Hepatocyte (in vitro differentiated cells): Measurements from ENCODE around the gene GLI3. TPM values are rescaled to one million over a fixed set of nuclear protein-coding genes. Genes with fewer than 3 reads are reported as not detected.

Experiments used
- DNase-seq: peaks from one replicate; pipeline ENCODE4 v3.0.0-alpha.2; 2016; ENCODE audit warnings: low spot score
- H2AFZ ChIP-seq: fragments of 200-600 bp; sonication (generic); 2 replicates; pipeline ENCODE4 v1.6.0; 2016; ENCODE audit warnings: antibody characterized with exemption, mild to moderate bottlenecking
- H3K27ac ChIP-seq: fragments of 200-600 bp; sonication (generic); 2 replicates; pipeline ENCODE4 v1.5.1; 2016; ENCODE audit warnings: mild to moderate bottlenecking
- H3K27me3 ChIP-seq: fragments of 200-600 bp; sonication (generic); 2 replicates; pipeline ENCODE4 v1.6.1; 2016
- H3K36me3 ChIP-seq: fragments of 200-600 bp; sonication (generic); replicated peaks from 2 replicates; pipeline ENCODE4 v1.5.1; 2016; ENCODE audit warnings: low read depth; ENCODE audit not compliant: insufficient read depth
- H3K4me1 ChIP-seq: fragments of 200-600 bp; sonication (generic); 2 replicates; pipeline ENCODE4 v1.5.1; 2016; ENCODE audit warnings: mild to moderate bottlenecking, moderate library complexity; ENCODE audit not compliant: insufficient read depth
- H3K4me2 ChIP-seq: fragments of 200-600 bp; sonication (generic); 2 replicates; pipeline ENCODE4 v1.6.0; 2016
- H3K4me3 ChIP-seq: fragments of 200-600 bp; sonication (generic); 2 replicates; pipeline ENCODE4 v1.5.1; 2016; ENCODE audit warnings: mild to moderate bottlenecking
- H3K79me2 ChIP-seq: fragments of 200-600 bp; sonication (generic); 2 replicates; pipeline ENCODE4 v1.6.0; 2017; ENCODE audit warnings: mild to moderate bottlenecking
- H3K9me2 ChIP-seq: fragments of 200-600 bp; sonication (generic); replicated peaks from 2 replicates; pipeline ENCODE4 v1.6.0; 2017; ENCODE audit warnings: mild to moderate bottlenecking; ENCODE audit not compliant: insufficient read depth
- H3K9me3 ChIP-seq: fragments of 200-600 bp; sonication (generic); 2 replicates; pipeline ENCODE4 v1.5.1; 2016; ENCODE audit warnings: low read depth, mild to moderate bottlenecking
- H4K20me1 ChIP-seq: fragments of 200-600 bp; sonication (generic); 2 replicates; pipeline ENCODE4 v1.6.0; 2016; ENCODE audit warnings: mild to moderate bottlenecking; ENCODE audit not compliant: insufficient read depth, poor library complexity, severe bottlenecking
- EZH2 ChIP-seq: fragments of 200-600 bp; sonication (generic); IDR thresholded peaks from 2 replicates; pipeline ENCODE4 v1.6.1; 2016; ENCODE audit warnings: antibody characterized with exemption, mild to moderate bottlenecking, borderline replicate concordance
- EZH2phosphoT487 ChIP-seq: fragments of 200-600 bp; sonication (generic); IDR thresholded peaks from one replicate; pipeline ENCODE4 v1.6.1; 2018; ENCODE audit warnings: antibody characterized with exemption, mild to moderate bottlenecking, low read depth, moderate library complexity; ENCODE audit not compliant: unreplicated experiment, severe bottlenecking
- WGBS: methylation state at CpG from one replicate; pipeline ENCODE4 v1.1.6; 2016; ENCODE audit warnings: low lambda C conversion rate; ENCODE audit errors: missing lambda C conversion rate; 5-methylcytosine and 5-hydroxymethylcytosine counted together
- polyA plus RNA-seq: library from polyadenylated mRNA; unstranded; fragments of >200 nt; fragmentation: Nextera tagmentation; extraction: Ambion mirVana; gene quantifications from 2 replicates; pipeline ENCODE4 v1.2.1, GENCODE V29; 2016
- total RNA-seq: library from RNA; depleted of rRNA; stranded (reverse); fragments of >200 nt; gene quantifications from 2 replicates; pipeline ENCODE4 v1.2.3, GENCODE V29; 2014
- TF ChIP-seq, protein P1 (sequence below): fragments of 200-600 bp; sonication (generic); IDR thresholded peaks from 2 replicates; pipeline ENCODE4 v1.5.1; 2016; ENCODE audit warnings: antibody characterized with exemption, mild to moderate bottlenecking; ENCODE audit not compliant: poor library complexity

Gene GLI3
- total and polyA plus RNA-seq, 2 experiments from 2014 or later, result 5.5 to 20.0 TPM

DNA sequence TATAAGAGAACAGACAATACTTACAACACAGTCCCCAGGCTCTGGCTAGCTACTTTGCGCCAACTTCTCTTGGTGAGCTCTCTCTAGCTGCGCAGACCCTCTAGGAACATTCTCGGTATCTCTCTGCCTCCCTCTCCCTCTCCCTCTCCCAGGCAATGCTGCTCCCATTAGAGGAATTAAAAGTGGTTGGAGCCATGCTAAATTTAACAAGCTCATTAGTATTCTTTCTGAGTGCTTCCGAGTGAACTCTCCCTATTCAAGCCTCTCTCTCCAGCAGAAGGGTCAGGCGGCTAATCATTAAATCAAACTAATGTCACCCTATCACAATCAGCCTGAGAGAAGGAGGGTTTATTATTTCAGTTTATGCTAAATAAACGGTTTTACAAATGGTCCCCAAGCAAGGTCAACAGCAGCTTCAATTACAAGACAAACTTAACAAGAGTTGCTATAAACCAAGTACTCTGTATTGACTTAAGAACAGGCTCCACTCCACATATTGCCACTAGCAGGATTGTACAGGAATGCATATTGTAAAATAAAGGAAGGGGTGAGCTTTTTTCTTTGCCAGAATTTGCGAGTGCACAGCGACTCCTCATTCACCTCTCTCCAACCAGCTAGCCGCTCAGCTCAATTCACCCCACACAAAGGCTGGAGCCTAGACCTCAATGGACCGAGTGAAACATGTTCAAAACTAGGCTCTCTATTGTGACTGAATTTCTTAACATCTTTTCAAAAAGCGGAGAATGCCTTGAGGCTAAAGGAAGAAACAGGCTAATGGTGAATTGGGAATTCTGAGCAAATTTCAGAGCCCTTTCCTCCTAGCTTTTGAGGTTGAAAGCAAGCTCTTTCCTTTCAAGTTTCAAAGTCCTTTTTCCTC, 84.4 kb downstream of the GLI3 start:
- WGBS, result 35% methylated on average over 11 of the region's 11 CpGs
- H3K4me2 ChIP-seq, result peak overlapping the region; percentile 54
- no peaks in the 10 kb centered on the region for H4K20me1 ChIP-seq
- H3K4me1 ChIP-seq, result peaks cover 47% of the 10 kb centered on the region
- no peaks in the 10 kb centered on the region for H3K27me3 ChIP-seq
- DNase-seq, result no peak
- H3K79me2 ChIP-seq, result peaks cover 18% of the 10 kb centered on the region
- no peaks in the 10 kb centered on the region for H3K9me2 ChIP-seq
- TF ChIP-seq, protein P1, sequence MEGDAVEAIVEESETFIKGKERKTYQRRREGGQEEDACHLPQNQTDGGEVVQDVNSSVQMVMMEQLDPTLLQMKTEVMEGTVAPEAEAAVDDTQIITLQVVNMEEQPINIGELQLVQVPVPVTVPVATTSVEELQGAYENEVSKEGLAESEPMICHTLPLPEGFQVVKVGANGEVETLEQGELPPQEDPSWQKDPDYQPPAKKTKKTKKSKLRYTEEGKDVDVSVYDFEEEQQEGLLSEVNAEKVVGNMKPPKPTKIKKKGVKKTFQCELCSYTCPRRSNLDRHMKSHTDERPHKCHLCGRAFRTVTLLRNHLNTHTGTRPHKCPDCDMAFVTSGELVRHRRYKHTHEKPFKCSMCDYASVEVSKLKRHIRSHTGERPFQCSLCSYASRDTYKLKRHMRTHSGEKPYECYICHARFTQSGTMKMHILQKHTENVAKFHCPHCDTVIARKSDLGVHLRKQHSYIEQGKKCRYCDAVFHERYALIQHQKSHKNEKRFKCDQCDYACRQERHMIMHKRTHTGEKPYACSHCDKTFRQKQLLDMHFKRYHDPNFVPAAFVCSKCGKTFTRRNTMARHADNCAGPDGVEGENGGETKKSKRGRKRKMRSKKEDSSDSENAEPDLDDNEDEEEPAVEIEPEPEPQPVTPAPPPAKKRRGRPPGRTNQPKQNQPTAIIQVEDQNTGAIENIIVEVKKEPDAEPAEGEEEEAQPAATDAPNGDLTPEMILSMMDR, result no peak
- no peak for TF ChIP-seq EZH2
- no peak for TF ChIP-seq EZH2phosphoT487
- no peak overlapping the region for H2AFZ ChIP-seq
- H3K36me3 ChIP-seq, result no peaks in the 10 kb centered on the region
- H3K9me3 ChIP-seq, result no peaks in the 10 kb centered on the region
- peak overlapping the region; percentile 47 for H3K27ac ChIP-seq
- no peak overlapping the region for H3K4me3 ChIP-seq

DNA sequence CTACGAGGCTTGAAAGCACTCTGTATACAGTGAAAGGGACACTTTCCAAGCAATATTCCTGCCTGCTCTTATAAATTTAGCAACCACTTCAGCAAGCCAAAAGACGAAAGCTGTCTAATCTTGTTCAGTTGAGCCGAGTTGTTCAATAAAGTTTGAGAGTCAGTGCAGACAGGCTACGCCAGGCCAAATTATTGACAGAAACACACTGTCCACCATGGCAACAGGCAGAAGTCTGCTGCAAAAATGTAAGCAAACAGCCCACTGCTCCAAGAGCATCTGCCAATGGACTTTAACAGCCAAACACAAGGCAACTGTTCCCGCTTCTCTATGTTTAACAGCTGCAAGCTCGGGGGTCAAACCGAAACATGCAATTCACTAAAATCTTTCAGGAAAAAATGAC, 85.7 kb downstream of the GLI3 start:
- H4K20me1 ChIP-seq, result no peaks in the 10 kb centered on the region
- no peaks in the 10 kb centered on the region for H3K36me3 ChIP-seq
- peaks cover 40% of the 10 kb centered on the region for H3K4me1 ChIP-seq
- no peaks in the 10 kb centered on the region for H3K9me3 ChIP-seq
- H3K4me3 ChIP-seq, result no peak overlapping the region
- no peak overlapping the region for H2AFZ ChIP-seq
- peaks cover 10% of the 10 kb centered on the region for H3K79me2 ChIP-seq
- whole genome bisulfite sequencing, result 29% methylated on average over 7 of the region's 7 CpGs
- TF ChIP-seq, protein P1, result no peak
- TF ChIP-seq EZH2phosphoT487 (no peak), EZH2 (no peak)
- peak overlapping the region; percentile 12 for H3K27ac ChIP-seq
- H3K4me2 ChIP-seq, result peak overlapping the region; percentile 54
- no peaks in the 10 kb centered on the region for H3K9me2 ChIP-seq
- peak; percentile 55 for DNase-seq
- H3K27me3 ChIP-seq, result no peaks in the 10 kb centered on the region

DNA sequence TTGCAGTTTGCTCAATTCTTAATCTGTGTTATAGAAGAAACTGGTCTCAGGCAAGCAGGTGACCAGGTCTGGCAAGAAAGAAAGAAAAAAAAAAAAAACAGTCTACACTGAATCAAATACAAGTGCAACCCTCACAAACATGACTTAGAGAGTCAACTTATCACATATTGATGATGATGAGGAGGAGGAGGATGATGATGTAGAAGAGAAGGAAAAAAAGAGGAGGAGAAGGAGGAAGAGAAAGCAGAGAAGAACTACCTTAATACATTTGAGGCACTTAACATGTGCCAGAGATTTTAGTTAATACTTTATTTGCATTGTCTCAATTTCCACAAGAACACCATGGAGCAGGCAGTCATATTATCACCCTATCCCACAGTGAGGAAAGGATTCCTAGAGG, 91.5 kb downstream of the GLI3 start:
- Histone ChIP-seq H4K20me1 (no peaks in the 10 kb centered on the region), H3K27me3 (no peaks in the 10 kb centered on the region), H3K4me1 (peaks cover 12% of the 10 kb centered on the region), H2AFZ (no peak overlapping the region), H3K36me3 (no peaks in the 10 kb centered on the region), H3K79me2 (peaks cover 11% of the 10 kb centered on the region), H3K9me2 (no peaks in the 10 kb centered on the region), H3K4me3 (no peak overlapping the region), H3K9me3 (no peaks in the 10 kb centered on the region), H3K4me2 (no peak overlapping the region), H3K27ac (no peak overlapping the region)
- no peak for TF ChIP-seq EZH2
- TF ChIP-seq, protein P1, result no peak
- TF ChIP-seq EZH2phosphoT487, result no peak
- DNase-seq, result no peak
